H9 (cell line): Measurements from ENCODE around the gene MORN1. TPM values are rescaled to one million over a fixed set of nuclear protein-coding genes. Genes with fewer than 3 reads are reported as not detected.
A peak's percentile ranks its signal among the peaks of the same experiment; 100 is the strongest.

Experiments used
- DNase-seq: peaks from one replicate; pipeline ENCODE4 v3.0.0-alpha.2; 2017
- H2AFZ ChIP-seq: one replicate; pipeline ENCODE4 v1.6.1; 2013; ENCODE audit warnings: mild to moderate bottlenecking, low read length, control low read depth, moderate library complexity
- H2AK5ac ChIP-seq: 2 replicates; pipeline ENCODE4 v1.6.1; 2013; ENCODE audit warnings: low read length, control low read depth, mixed read lengths; ENCODE audit not compliant: insufficient read length
- H2BK120ac ChIP-seq: one replicate; pipeline ENCODE4 v1.6.1; 2013; ENCODE audit warnings: low read depth, mild to moderate bottlenecking, low read length, control low read depth, inconsistent platforms; ENCODE audit not compliant: poor library complexity, severe bottlenecking
- H2BK12ac ChIP-seq: 2 replicates; pipeline ENCODE4 v1.6.1; 2013; ENCODE audit warnings: low read length, control low read depth, mixed read lengths, low read depth; ENCODE audit not compliant: insufficient read length
- H2BK15ac ChIP-seq: 2 replicates; pipeline ENCODE4 v1.6.1; 2013; ENCODE audit warnings: low read depth, low read length, control low read depth
- H2BK20ac ChIP-seq: one replicate; pipeline ENCODE4 v1.6.1; 2013; ENCODE audit warnings: low read depth, mild to moderate bottlenecking, low read length, control low read depth, inconsistent platforms; ENCODE audit not compliant: poor library complexity, severe bottlenecking
- H2BK5ac ChIP-seq: 2 replicates; pipeline ENCODE4 v1.6.1; 2013; ENCODE audit warnings: low read length, control low read depth, mixed read lengths; ENCODE audit not compliant: insufficient read length
- H3K14ac ChIP-seq: 2 replicates; pipeline ENCODE4 v1.6.1; 2013; ENCODE audit warnings: low read length, control low read depth; ENCODE audit not compliant: insufficient read depth
- H3K18ac ChIP-seq: 2 replicates; pipeline ENCODE4 v1.6.1; 2013; ENCODE audit warnings: low read depth, mild to moderate bottlenecking, mixed read lengths, low read length, control low read depth; ENCODE audit not compliant: insufficient read length
- H3K23ac ChIP-seq: 2 replicates; pipeline ENCODE4 v1.6.1; 2013; ENCODE audit warnings: low read length, control low read depth, mixed read lengths, low read depth; ENCODE audit not compliant: insufficient read length
- H3K23me2 ChIP-seq: 2 replicates; pipeline ENCODE4 v1.6.1; 2013; ENCODE audit warnings: low read depth, mild to moderate bottlenecking, mixed read lengths, low read length, control low read depth; ENCODE audit not compliant: insufficient read length, poor library complexity, severe bottlenecking
- H3K27ac ChIP-seq: 2 replicates; pipeline ENCODE4 v1.5.1; 2013; ENCODE audit warnings: low read length, control low read depth, mixed read lengths, low read depth; ENCODE audit not compliant: insufficient read length
- H3K27me3 ChIP-seq: 2 replicates; pipeline ENCODE4 v1.6.1; 2013; ENCODE audit warnings: low read length, control low read depth, inconsistent platforms; ENCODE audit not compliant: insufficient read depth
- H3K4ac ChIP-seq: 2 replicates; pipeline ENCODE4 v1.6.1; 2013; ENCODE audit warnings: low read depth, mild to moderate bottlenecking, control low read depth, inconsistent platforms, low read length, moderate library complexity
- H3K4me1 ChIP-seq: 2 replicates; pipeline ENCODE4 v1.6.1; 2013; ENCODE audit warnings: low read length, control low read depth, inconsistent platforms; ENCODE audit not compliant: insufficient read depth
- H3K4me2 ChIP-seq: 2 replicates; pipeline ENCODE4 v1.6.1; 2013; ENCODE audit warnings: low read length, control low read depth, mixed read lengths; ENCODE audit not compliant: insufficient read length, insufficient read depth
- H3K56ac ChIP-seq: 2 replicates; pipeline ENCODE4 v1.6.1; 2013; ENCODE audit warnings: low read depth, mild to moderate bottlenecking, mixed read lengths, low read length, control low read depth; ENCODE audit not compliant: insufficient read length
- H3K79me1 ChIP-seq: 2 replicates; pipeline ENCODE4 v1.6.1; 2013; ENCODE audit warnings: low read depth, mild to moderate bottlenecking, moderate library complexity, low read length, control low read depth, inconsistent platforms; ENCODE audit not compliant: insufficient read depth, poor library complexity, severe bottlenecking
- H3K79me2 ChIP-seq: 2 replicates; pipeline ENCODE4 v1.6.1; 2013; ENCODE audit warnings: low read length, control low read depth, inconsistent platforms; ENCODE audit not compliant: insufficient read depth
- H3K9ac ChIP-seq: 2 replicates; pipeline ENCODE4 v1.6.1; 2013; ENCODE audit warnings: low read length, control low read depth, mixed read lengths; ENCODE audit not compliant: insufficient read length; ENCODE audit errors: extremely low read depth
- H3K9me3 ChIP-seq: one replicate; pipeline ENCODE4 v1.6.1; 2013; ENCODE audit warnings: low read depth, low read length, inconsistent platforms; ENCODE audit not compliant: control insufficient read depth
- H3T11ph ChIP-seq: one replicate; pipeline ENCODE4 v1.6.1; 2013; ENCODE audit warnings: mild to moderate bottlenecking, low read length, control low read depth, inconsistent platforms
- H4K20me1 ChIP-seq: one replicate; pipeline ENCODE4 v1.6.1; 2013; ENCODE audit not compliant: control insufficient read depth, insufficient read length, insufficient read depth
- H4K5ac ChIP-seq: 2 replicates; pipeline ENCODE4 v1.6.1; 2013; ENCODE audit warnings: low read depth, mild to moderate bottlenecking, mixed read lengths, low read length, control low read depth; ENCODE audit not compliant: insufficient read length
- H4K8ac ChIP-seq: replicated peaks from 2 replicates; pipeline ENCODE4 v1.6.1; 2013; ENCODE audit warnings: low read length, control low read depth, mixed read lengths, low read depth; ENCODE audit not compliant: insufficient read length
- H4K91ac ChIP-seq: 2 replicates; pipeline ENCODE4 v1.6.1; 2013; ENCODE audit warnings: low read depth, mild to moderate bottlenecking, moderate library complexity, mixed read lengths, low read length, control low read depth; ENCODE audit not compliant: insufficient read length
- H3K27ac Mint-ChIP-seq, 3 experiments: 2 replicates in 2 of 3; 3 replicates in 1 of 3; pipeline ENCODE4 v1.8.0; 2020 to 2021; ENCODE audit warnings: mixed read lengths in 3 of 3, mild to moderate bottlenecking in 1 of 3, moderate library complexity in 1 of 3
- H3K27me3 Mint-ChIP-seq: 2 replicates; pipeline ENCODE4 v1.8.0; 2021; ENCODE audit warnings: low read depth, mild to moderate bottlenecking, moderate library complexity, mixed read lengths
- H3K36me3 Mint-ChIP-seq, 3 experiments: 2 replicates in 2 of 3; 3 replicates in 1 of 3; pipeline ENCODE4 v1.8.0; 2020 to 2021; ENCODE audit warnings: low read depth in 3 of 3, mixed read lengths in 3 of 3; ENCODE audit not compliant: insufficient read depth in 1 of 3
- H3K4me1 Mint-ChIP-seq, 2 experiments: 2 replicates each; pipeline ENCODE4 v1.8.0; 2020; ENCODE audit warnings: mixed read lengths in 2 of 2
- H3K4me3 Mint-ChIP-seq, 2 experiments: 2 replicates in 1 of 2; 3 replicates in 1 of 2; pipeline ENCODE4 v1.8.0; 2020 to 2021; ENCODE audit warnings: mild to moderate bottlenecking in 2 of 2, mixed read lengths in 2 of 2, moderate library complexity in 1 of 2
- H3K9me3 Mint-ChIP-seq, 2 experiments: 2 replicates in 1 of 2; 3 replicates in 1 of 2; pipeline ENCODE4 v1.8.0; 2020; ENCODE audit warnings: mild to moderate bottlenecking in 2 of 2, mixed read lengths in 2 of 2, moderate library complexity in 1 of 2
- CTCF ChIP-seq: fragments of 200-600 bp; sonication (generic); conservative IDR thresholded peaks from 3 replicates; pipeline ENCODE4 v1.8.0; 2021; ENCODE audit warnings: antibody characterized with exemption, mild to moderate bottlenecking
- WGBS: extraction: QIAGEN DNeasy Blood & Tissue Kit; methylation state at CpG from one replicate; pipeline ENCODE4 v1.1.7; 2013; ENCODE audit warnings: missing lambda C conversion rate, low lambda C conversion rate, mixed read lengths; ENCODE audit not compliant: insufficient read length; ENCODE audit errors: extremely low coverage; 5-methylcytosine and 5-hydroxymethylcytosine counted together
- total RNA-seq: library from RNA; stranded (reverse); gene quantifications from 2 replicates; pipeline ENCODE4 v1.2.1, GENCODE V29; 2021

Gene MORN1
- total RNA-seq, 1 experiment from 2014 or later, result 12.7 TPM

GRCh38 chr1:2340086-2340917 lies 51.1 kb downstream of the MORN1 start:
- DNase-seq, result no peak
- no peak overlapping the region for H3K23ac ChIP-seq
- no peaks in the 10 kb centered on the region for H3K79me1 ChIP-seq
- no peaks in the 10 kb centered on the region for H4K20me1 ChIP-seq
- H3K4me2 ChIP-seq, result no peak overlapping the region
- H3K27me3 ChIP-seq, result no peaks in the 10 kb centered on the region
- H2BK20ac ChIP-seq, result no peak overlapping the region
- no peaks in the 10 kb centered on the region for H3K27me3 Mint-ChIP-seq
- no peak overlapping the region for H2BK15ac ChIP-seq
- H3K56ac ChIP-seq, result no peak overlapping the region
- H2BK120ac ChIP-seq, result no peak overlapping the region
- no peak overlapping the region for H2BK12ac ChIP-seq
- no peaks in the 10 kb centered on the region for H3K23me2 ChIP-seq
- no peak overlapping the region for H2AK5ac ChIP-seq
- no peak overlapping the region for H2BK5ac ChIP-seq
- H3K4me1 ChIP-seq, result no peaks in the 10 kb centered on the region
- H4K8ac ChIP-seq, result no peak overlapping the region
- no peaks in the 10 kb centered on the region for H3K36me3 Mint-ChIP-seq
- H3K9me3 ChIP-seq, result no peaks in the 10 kb centered on the region
- TF ChIP-seq CTCF, result no peak
- H3K9me3 Mint-ChIP-seq, result no peaks in the 10 kb centered on the region
- H2AFZ ChIP-seq, result no peak overlapping the region
- 0 out of 7 replicates have a peak overlapping the region, but pooled peaks of 2 of the 3 experiments have one; percentile 39 to 52 for H3K27ac Mint-ChIP-seq
- H3K4me3 Mint-ChIP-seq, result no peak overlapping the region
- no peak overlapping the region for H3K18ac ChIP-seq
- no peak overlapping the region for H4K5ac ChIP-seq
- peaks cover 0 to 5% of the 10 kb centered on the region in 2 experiments; a peak in 2 of 4 replicates for H3K4me1 Mint-ChIP-seq
- H3K14ac ChIP-seq, result no peak overlapping the region; the same call in 1 of the 2 replicates
- H3K4ac ChIP-seq, result no peak overlapping the region
- no peak overlapping the region for H4K91ac ChIP-seq
- no peak overlapping the region for H3K9ac ChIP-seq
- H3T11ph ChIP-seq, result no peak overlapping the region
- no peaks in the 10 kb centered on the region for H3K79me2 ChIP-seq
- no CpG with 5 or more reads among the region's 24 CpGs for WGBS
- H3K27ac ChIP-seq, result no peak overlapping the region
